GM12875 (cell line): ENCODE measurements around the gene CUBN.

Experiments used
- H3K4me3 ChIP-seq: one replicate; pipeline ENCODE4 v1.5.1; 2011; ENCODE audit warnings: low read depth, low read length, control low read depth
- TF ChIP-seq, protein P1 (sequence below): IDR thresholded peaks from 2 replicates; pipeline ENCODE4 v1.5.1; 2011; ENCODE audit warnings: low read depth, mild to moderate bottlenecking, control low read depth, inconsistent platforms, low read length, moderate library complexity, borderline replicate concordance; ENCODE audit not compliant: insufficient read depth

CUBN gene

DNA sequence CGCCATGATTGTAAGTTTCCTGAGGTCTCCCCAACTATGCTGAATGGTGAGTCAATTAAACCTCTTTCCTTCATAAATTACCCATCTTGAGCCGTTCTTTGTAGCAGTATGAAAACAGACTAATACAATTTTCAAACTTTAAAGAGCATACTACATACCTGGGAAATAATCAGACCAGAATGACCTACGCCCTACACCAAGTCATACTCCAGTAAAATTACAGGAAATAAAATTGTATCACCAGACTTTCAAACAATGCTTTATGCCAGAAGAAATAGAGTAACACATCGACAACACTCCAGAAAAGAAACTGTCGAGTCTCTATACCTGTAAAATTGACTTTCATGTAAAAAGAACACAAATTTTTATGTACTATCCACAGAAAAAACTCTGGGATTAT lies 331.0 kb downstream of the CUBN start:
- H3K4me3 ChIP-seq, result no peak overlapping the region

DNA sequence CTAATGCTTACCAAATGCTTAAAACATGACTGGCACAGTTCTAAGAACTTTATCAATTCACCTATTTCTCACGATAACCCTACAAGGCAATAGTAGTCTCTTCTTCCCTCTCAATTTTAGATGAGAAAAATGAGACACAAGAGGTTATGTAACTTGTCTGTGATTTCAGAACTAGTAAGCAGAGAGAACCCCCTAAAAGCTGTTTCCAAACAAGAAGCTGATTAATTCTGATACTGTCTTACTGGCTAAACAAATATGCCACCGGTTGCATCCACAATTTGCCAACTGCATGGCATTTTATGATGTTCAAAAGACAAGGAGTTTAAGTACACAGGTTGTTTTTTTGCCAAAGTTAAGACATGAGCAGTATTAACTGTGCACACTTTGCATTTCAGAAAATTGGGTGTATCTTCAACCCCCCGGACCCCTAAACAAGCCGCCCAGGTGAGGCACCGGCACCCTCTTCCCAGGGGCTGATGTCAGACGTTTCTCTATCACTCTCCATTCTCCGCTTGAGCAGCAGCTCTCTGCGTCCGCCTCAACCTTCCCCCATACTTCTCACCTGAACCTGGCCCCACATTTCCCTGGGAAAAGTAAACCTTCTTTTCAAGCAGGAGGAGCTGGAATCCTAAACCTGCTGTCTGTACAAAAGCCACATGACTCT lies 334.1 kb downstream of the CUBN start:
- no peak overlapping the region for H3K4me3 ChIP-seq
- TF ChIP-seq, protein P1, sequence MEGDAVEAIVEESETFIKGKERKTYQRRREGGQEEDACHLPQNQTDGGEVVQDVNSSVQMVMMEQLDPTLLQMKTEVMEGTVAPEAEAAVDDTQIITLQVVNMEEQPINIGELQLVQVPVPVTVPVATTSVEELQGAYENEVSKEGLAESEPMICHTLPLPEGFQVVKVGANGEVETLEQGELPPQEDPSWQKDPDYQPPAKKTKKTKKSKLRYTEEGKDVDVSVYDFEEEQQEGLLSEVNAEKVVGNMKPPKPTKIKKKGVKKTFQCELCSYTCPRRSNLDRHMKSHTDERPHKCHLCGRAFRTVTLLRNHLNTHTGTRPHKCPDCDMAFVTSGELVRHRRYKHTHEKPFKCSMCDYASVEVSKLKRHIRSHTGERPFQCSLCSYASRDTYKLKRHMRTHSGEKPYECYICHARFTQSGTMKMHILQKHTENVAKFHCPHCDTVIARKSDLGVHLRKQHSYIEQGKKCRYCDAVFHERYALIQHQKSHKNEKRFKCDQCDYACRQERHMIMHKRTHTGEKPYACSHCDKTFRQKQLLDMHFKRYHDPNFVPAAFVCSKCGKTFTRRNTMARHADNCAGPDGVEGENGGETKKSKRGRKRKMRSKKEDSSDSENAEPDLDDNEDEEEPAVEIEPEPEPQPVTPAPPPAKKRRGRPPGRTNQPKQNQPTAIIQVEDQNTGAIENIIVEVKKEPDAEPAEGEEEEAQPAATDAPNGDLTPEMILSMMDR, result no peak

More for the DNA sequence above, 331.0 kb downstream of the CUBN start:
- TF ChIP-seq, protein P1, result no peak

DNA sequence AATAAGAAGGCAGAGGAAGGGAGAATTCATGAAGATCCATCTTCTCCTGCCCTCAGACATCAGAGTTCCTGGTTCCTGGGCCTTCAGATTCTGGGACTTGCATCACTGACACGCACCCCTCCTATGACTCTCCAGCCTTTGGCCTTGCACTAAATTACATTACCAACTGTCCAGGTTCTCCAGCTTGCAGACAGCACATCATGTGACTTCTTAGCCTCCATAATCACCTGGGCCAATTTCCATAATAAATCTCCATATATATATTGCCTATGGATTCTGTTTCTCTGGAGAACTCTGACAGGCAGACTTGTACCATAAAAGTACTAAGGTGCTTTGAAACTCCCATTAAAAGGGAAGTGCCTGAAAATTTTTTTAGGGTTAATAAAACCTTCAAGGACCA lies 335.6 kb downstream of the CUBN start:
- TF ChIP-seq, protein P1, result no peak
- no peak overlapping the region for H3K4me3 ChIP-seq

DNA sequence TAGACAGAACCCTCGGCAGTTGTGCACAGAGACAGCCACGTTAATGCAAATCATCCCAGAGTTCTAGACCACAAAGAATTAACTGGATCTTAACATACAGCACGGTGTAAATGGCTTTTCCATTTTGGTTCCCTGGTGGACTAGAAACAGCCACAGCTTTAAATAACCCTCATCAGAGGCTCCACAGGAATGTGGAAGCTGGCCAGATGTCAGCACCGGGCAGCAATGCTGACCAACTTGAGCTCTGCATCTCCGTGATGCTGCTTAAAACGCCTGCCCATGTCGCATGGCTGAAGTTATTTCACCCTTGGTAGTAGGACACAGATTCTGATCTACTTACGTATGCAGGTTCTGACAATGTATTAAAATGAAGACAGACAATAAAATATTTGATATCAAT lies 336.9 kb downstream of the CUBN start:
- TF ChIP-seq, protein P1, result no peak
- H3K4me3 ChIP-seq, result no peak overlapping the region

DNA sequence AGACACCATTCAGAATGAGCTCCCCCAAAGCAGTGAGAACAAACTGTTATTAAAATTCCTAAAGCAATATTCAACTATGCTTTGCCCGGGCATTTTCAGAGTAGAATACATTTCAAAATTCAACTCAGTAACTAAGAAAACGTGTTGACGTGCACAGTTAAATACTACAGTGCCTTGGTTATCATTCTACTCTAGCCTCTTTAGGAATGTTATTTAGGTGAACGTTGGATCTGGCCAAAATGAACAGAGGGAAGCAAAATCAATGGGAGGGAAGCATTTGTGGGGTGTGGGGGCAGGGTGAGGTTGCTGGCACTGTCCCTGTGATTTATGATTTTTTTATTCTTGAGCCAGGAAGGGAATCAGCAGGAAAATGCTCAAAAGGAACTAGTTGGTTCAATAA lies 339.8 kb downstream of the CUBN start:
- TF ChIP-seq, protein P1, result no peak
- H3K4me3 ChIP-seq, result no peak overlapping the region

DNA sequence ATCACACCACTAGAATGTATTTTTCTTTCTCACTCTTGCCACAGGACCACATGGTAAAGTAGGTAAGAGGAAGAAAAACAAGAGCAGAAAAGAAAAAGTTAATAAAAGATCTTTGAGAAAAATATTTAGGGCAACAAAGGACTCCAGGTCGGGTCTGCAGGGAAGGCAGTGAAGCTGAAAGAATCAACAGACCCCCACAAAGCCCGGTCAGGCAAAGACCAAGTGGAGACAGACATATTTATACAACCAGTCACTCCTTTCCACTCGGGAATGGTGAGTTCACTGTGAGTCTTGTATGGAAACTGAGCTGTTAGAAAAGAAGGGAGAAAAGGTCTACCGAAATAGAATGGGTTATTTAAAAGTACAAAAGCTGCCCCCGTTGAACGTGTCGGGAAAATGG lies 340.4 kb downstream of the CUBN start:
- TF ChIP-seq, protein P1, result no peak
- H3K4me3 ChIP-seq, result no peak overlapping the region

DNA sequence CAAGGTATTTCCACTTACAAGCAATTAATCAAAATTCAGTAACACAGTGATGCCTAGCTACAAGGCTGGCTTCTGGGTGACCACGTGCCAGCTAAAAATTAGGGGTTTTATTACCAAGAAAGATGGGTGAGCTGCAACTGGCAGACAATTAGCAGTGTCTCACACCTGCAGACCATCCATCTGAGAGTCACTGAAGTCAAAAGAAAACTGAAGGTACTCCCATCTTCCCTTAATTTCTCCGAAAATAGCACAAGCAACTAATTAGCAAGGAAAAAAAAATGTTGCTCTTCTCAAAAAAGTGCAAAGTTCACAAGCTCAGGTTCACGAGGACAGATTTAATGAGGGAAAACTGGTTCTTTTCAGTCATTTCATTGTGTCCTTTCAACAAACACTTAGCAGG lies 340.8 kb downstream of the CUBN start:
- TF ChIP-seq, protein P1, result no peak
- no peak overlapping the region for H3K4me3 ChIP-seq
